ENCODE data around the gene MTMR3. TPM values are rescaled to one million over a fixed set of nuclear protein-coding genes. Genes with fewer than 3 reads are reported as not detected.

The MTMR3 gene
- total RNA-seq, 1 donor from 2014 or later, result 51.7 TPM

- no peak overlapping the region for H3K27ac Mint-ChIP-seq (ENCODE audit: unreplicated experiment)
- no peaks in the 10 kb centered on the region for H3K9me3 Mint-ChIP-seq (ENCODE audit: unreplicated experiment)
- peaks cover 2% of the 10 kb centered on the region for H3K4me1 Mint-ChIP-seq (ENCODE audit: low read depth, unreplicated experiment)
- H3K27me3 Mint-ChIP-seq (ENCODE audit: unreplicated experiment), result peaks cover 2% of the 10 kb centered on the region
- H3K36me3 Mint-ChIP-seq (ENCODE audit: unreplicated experiment), result no peaks in the 10 kb centered on the region
- DNase-seq, result no peak
- no peak overlapping the region for H3K4me3 Mint-ChIP-seq (ENCODE audit: unreplicated experiment)
- no peak for TF ChIP-seq CTCF (IDR thresholded peaks at IDR 0.05; ENCODE audit: partially characterized antibody, unreplicated experiment)
These were observed 3.6 kb downstream of the MTMR3 start for GRCh38 chr22:29886596-29886995.

- no peak overlapping the region for H3K27ac Mint-ChIP-seq (ENCODE audit: unreplicated experiment)
- no peak for TF ChIP-seq CTCF (IDR thresholded peaks at IDR 0.05; ENCODE audit: partially characterized antibody, unreplicated experiment)
- H3K4me3 Mint-ChIP-seq (ENCODE audit: unreplicated experiment), result no peak overlapping the region
- H3K9me3 Mint-ChIP-seq (ENCODE audit: unreplicated experiment), result no peaks in the 10 kb centered on the region
- peaks cover 2% of the 10 kb centered on the region for H3K4me1 Mint-ChIP-seq (ENCODE audit: low read depth, unreplicated experiment)
- no peaks in the 10 kb centered on the region for H3K36me3 Mint-ChIP-seq (ENCODE audit: unreplicated experiment)
- no peak for DNase-seq
- peaks cover 2% of the 10 kb centered on the region for H3K27me3 Mint-ChIP-seq (ENCODE audit: unreplicated experiment)
These were observed 4.4 kb downstream of the MTMR3 start for GRCh38 chr22:29887358-29887757.

- no peak overlapping the region for H3K27ac Mint-ChIP-seq (ENCODE audit: unreplicated experiment)
- no peaks in the 10 kb centered on the region for H3K9me3 Mint-ChIP-seq (ENCODE audit: unreplicated experiment)
- no peaks in the 10 kb centered on the region for H3K36me3 Mint-ChIP-seq (ENCODE audit: unreplicated experiment)
- no peaks in the 10 kb centered on the region for H3K27me3 Mint-ChIP-seq (ENCODE audit: unreplicated experiment)
- H3K4me1 Mint-ChIP-seq (ENCODE audit: low read depth, unreplicated experiment), result peaks cover 2% of the 10 kb centered on the region
- DNase-seq, result no peak
- no peak overlapping the region for H3K4me3 Mint-ChIP-seq (ENCODE audit: unreplicated experiment)
- no peak for TF ChIP-seq CTCF (IDR thresholded peaks at IDR 0.05; ENCODE audit: partially characterized antibody, unreplicated experiment)
These were observed 7.8 kb downstream of the MTMR3 start for GRCh38 chr22:29890760-29891159.

GRCh38 chr22:29892315-29893156 lies 9.6 kb downstream of the MTMR3 start:
- no peak for TF ChIP-seq CTCF (IDR thresholded peaks at IDR 0.05; ENCODE audit: partially characterized antibody, unreplicated experiment)

GRCh38 chr22:29901354-29901753 lies 18.4 kb downstream of the MTMR3 start:
- Mint-ChIP-seq H3K4me3 (ENCODE audit: unreplicated experiment) (no peak overlapping the region), H3K36me3 (ENCODE audit: unreplicated experiment) (no peaks in the 10 kb centered on the region), H3K27me3 (ENCODE audit: unreplicated experiment) (peaks cover 2% of the 10 kb centered on the region), H3K27ac (ENCODE audit: unreplicated experiment) (no peak overlapping the region), H3K9me3 (ENCODE audit: unreplicated experiment) (no peaks in the 10 kb centered on the region), H3K4me1 (ENCODE audit: low read depth, unreplicated experiment) (peaks cover 4% of the 10 kb centered on the region)
- no peak for DNase-seq
- TF ChIP-seq CTCF (IDR thresholded peaks at IDR 0.05; ENCODE audit: partially characterized antibody, unreplicated experiment), result no peak

More at GRCh38 chr22:29892315-29893156, 9.6 kb downstream of the MTMR3 start:
- H3K27me3 Mint-ChIP-seq (ENCODE audit: unreplicated experiment), result no peaks in the 10 kb centered on the region
- H3K36me3 Mint-ChIP-seq (ENCODE audit: unreplicated experiment), result no peaks in the 10 kb centered on the region
- DNase-seq, result no peak
- no peak overlapping the region for H3K4me3 Mint-ChIP-seq (ENCODE audit: unreplicated experiment)
- H3K27ac Mint-ChIP-seq (ENCODE audit: unreplicated experiment), result no peak overlapping the region
- H3K9me3 Mint-ChIP-seq (ENCODE audit: unreplicated experiment), result no peaks in the 10 kb centered on the region
- peaks cover 2% of the 10 kb centered on the region for H3K4me1 Mint-ChIP-seq (ENCODE audit: low read depth, unreplicated experiment)
